Cardiac muscle cell (in vitro differentiated cells and primary cell): ENCODE results near the gene FAM120A. TPM values are rescaled to one million over a fixed set of nuclear protein-coding genes. Genes with fewer than 3 reads are reported as not detected.

Source experiments
- DNase-seq, 2 donors: peaks; one replicate each; pipeline versions ENCODE4 v3.0.0 to v3.0.0-alpha.2; 2010 to 2017; ENCODE audit warnings: low read depth in 1 of 2, low spot score in 1 of 2
- H3K27ac ChIP-seq: fragments of 200-600 bp; sonication (generic); 2 replicates; pipeline ENCODE4 v1.5.1; 2016
- H3K27me3 ChIP-seq: fragments of 200-600 bp; sonication (generic); 2 replicates; pipeline ENCODE4 v1.6.0; 2016; ENCODE audit warnings: control low read depth
- H3K36me3 ChIP-seq: fragments of 200-600 bp; sonication (generic); 2 replicates; pipeline ENCODE4 v1.5.1; 2016; ENCODE audit warnings: control low read depth
- H3K4me1 ChIP-seq: fragments of 200-600 bp; sonication (generic); 2 replicates; pipeline ENCODE4 v1.8.1; 2017; ENCODE audit warnings: low read depth, mild to moderate bottlenecking, mixed run types
- H3K4me3 ChIP-seq: fragments of 200-600 bp; sonication (generic); 2 replicates; pipeline ENCODE4 v1.5.1; 2016; ENCODE audit warnings: mild to moderate bottlenecking
- H3K9me3 ChIP-seq: fragments of 200-600 bp; sonication (generic); 2 replicates; pipeline ENCODE4 v1.5.1; 2017; ENCODE audit warnings: low read depth, mild to moderate bottlenecking, control low read depth
- CTCF ChIP-seq: IDR thresholded peaks from 2 replicates; pipeline ENCODE4 v1.5.1; 2012; ENCODE audit warnings: low read depth, mild to moderate bottlenecking, low read length
- polyA plus RNA-seq: library from polyadenylated mRNA; unstranded; fragments of >200 nt; fragmentation: Nextera tagmentation; extraction: Ambion mirVana; gene quantifications from 2 replicates; pipeline ENCODE4 v1.2.1, GENCODE V29; 2016
- total RNA-seq: library from RNA; depleted of rRNA; stranded (reverse); fragments of >200 nt; gene quantifications from 2 replicates; pipeline ENCODE4 v1.2.3, GENCODE V29; 2016

Gene FAM120A
- total and polyA plus RNA-seq, 2 experiments from 2014 or later = 12.9 to 39.8 TPM

GRCh38 chr9:93541581-93542349 is 90.3 kb downstream of the FAM120A start:
- Histone ChIP-seq H3K4me3 (no peak overlapping the region), H3K27ac (peak overlapping the region; percentile 76), H3K27me3 (no peaks in the 10 kb centered on the region), H3K36me3 (no peaks in the 10 kb centered on the region), H3K4me1 (peaks cover 34% of the 10 kb centered on the region), H3K9me3 (no peaks in the 10 kb centered on the region)
- DNase-seq = no peak
- no peak for TF ChIP-seq CTCF

GRCh38 chr9:93543117-93543516 is 91.6 kb downstream of the FAM120A start:
- Histone ChIP-seq H3K9me3 (no peaks in the 10 kb centered on the region), H3K4me3 (no peak overlapping the region), H3K36me3 (no peaks in the 10 kb centered on the region), H3K27ac (no peak overlapping the region), H3K27me3 (no peaks in the 10 kb centered on the region), H3K4me1 (peaks cover 33% of the 10 kb centered on the region)
- TF ChIP-seq CTCF = no peak
- no peak for DNase-seq

- no peak for DNase-seq
- H3K27me3 ChIP-seq = no peaks in the 10 kb centered on the region
- peaks cover 4% of the 10 kb centered on the region for H3K36me3 ChIP-seq
- no peak overlapping the region for H3K27ac ChIP-seq
- no peak for TF ChIP-seq CTCF
- H3K9me3 ChIP-seq = no peaks in the 10 kb centered on the region
- H3K4me3 ChIP-seq = no peak overlapping the region
- H3K4me1 ChIP-seq = peaks cover 33% of the 10 kb centered on the region
These were observed 94.9 kb downstream of the FAM120A start for GRCh38 chr9:93546356-93546755.

- H3K27me3 ChIP-seq = no peaks in the 10 kb centered on the region
- peaks cover 25% of the 10 kb centered on the region for H3K4me1 ChIP-seq
- H3K36me3 ChIP-seq = peaks cover 13% of the 10 kb centered on the region
- no peak overlapping the region for H3K4me3 ChIP-seq
- H3K27ac ChIP-seq = peak overlapping the region; percentile 65
- no peak for TF ChIP-seq CTCF
- no peaks in the 10 kb centered on the region for H3K9me3 ChIP-seq
- DNase-seq = no peak
These were observed 98.1 kb downstream of the FAM120A start for GRCh38 chr9:93549611-93550010.

- Histone ChIP-seq H3K36me3 (peaks cover 19% of the 10 kb centered on the region), H3K27ac (no peak overlapping the region), H3K9me3 (no peaks in the 10 kb centered on the region), H3K4me1 (peaks cover 25% of the 10 kb centered on the region), H3K4me3 (no peak overlapping the region), H3K27me3 (no peaks in the 10 kb centered on the region)
- DNase-seq = no peak
- no peak for TF ChIP-seq CTCF
These were observed 101.4 kb downstream of the FAM120A start for GRCh38 chr9:93552923-93553322.
